RWPE2 (cell line): ENCODE data around the gene SLC41A1.

Experiments used
- ATAC-seq: fragments of 200-7000 bp; cut with Tn5 transposase; 3 replicates; pipeline ENCODE4 v1.9.1; 2021; ENCODE audit warnings: low read depth
- DNase-seq: peaks from one replicate; pipeline ENCODE4 v3.0.0-alpha.2; 2020; ENCODE audit warnings: low spot score
- H3K27ac ChIP-seq: fragments of 450-650 bp; 2 replicates; pipeline ENCODE4 v1.5.1; 2017; ENCODE audit warnings: mild to moderate bottlenecking; ENCODE audit not compliant: poor library complexity, severe bottlenecking
- H3K27me3 ChIP-seq: fragments of 250-450 bp; sonication (Bioruptor Pico); 2 replicates; pipeline ENCODE4 v1.5.1; 2021; ENCODE audit warnings: mild to moderate bottlenecking, moderate library complexity; ENCODE audit not compliant: insufficient read depth, poor library complexity, severe bottlenecking
- H3K36me3 ChIP-seq: fragments of 250-450 bp; sonication (Bioruptor Pico); 2 replicates; pipeline ENCODE4 v1.5.1; 2020; ENCODE audit warnings: low read depth, mild to moderate bottlenecking, moderate library complexity
- H3K4me1 ChIP-seq: fragments of 250-450 bp; sonication (Bioruptor Pico); 2 replicates; pipeline ENCODE4 v1.5.1; 2021; ENCODE audit warnings: mild to moderate bottlenecking, moderate library complexity; ENCODE audit not compliant: insufficient read depth, poor library complexity, severe bottlenecking
- H3K4me3 ChIP-seq: fragments of 250-450 bp; sonication (Bioruptor Pico); 2 replicates; pipeline ENCODE4 v1.5.1; 2021; ENCODE audit warnings: mild to moderate bottlenecking, moderate library complexity; ENCODE audit not compliant: severe bottlenecking
- H3K9me3 ChIP-seq: fragments of 250-450 bp; sonication (Bioruptor Pico); 2 replicates; pipeline ENCODE4 v1.5.1; 2021; ENCODE audit warnings: mild to moderate bottlenecking, moderate library complexity; ENCODE audit not compliant: severe bottlenecking
- CTCF ChIP-seq: fragments of 450-650 bp; IDR thresholded peaks from one replicate; pipeline ENCODE4 v1.5.1; 2017; ENCODE audit warnings: mild to moderate bottlenecking, moderate library complexity; ENCODE audit not compliant: poor library complexity, severe bottlenecking

SLC41A1 gene

GRCh38 chr1:205822397-205822796 lies 9.4 kb upstream of the SLC41A1 start:
- Histone ChIP-seq H3K36me3 (no peaks in the 10 kb centered on the region), H3K27ac (no peak overlapping the region), H3K27me3 (no peaks in the 10 kb centered on the region), H3K9me3 (no peaks in the 10 kb centered on the region), H3K4me1 (no peaks in the 10 kb centered on the region), H3K4me3 (no peak overlapping the region)
- TF ChIP-seq CTCF: no peak
- DNase-seq (no peak), ATAC-seq (no peak)

- no peak overlapping the region for H3K4me3 ChIP-seq
- H3K4me1 ChIP-seq: peaks cover 5% of the 10 kb centered on the region
- no peak overlapping the region for H3K27ac ChIP-seq
- no peaks in the 10 kb centered on the region for H3K27me3 ChIP-seq
- no peaks in the 10 kb centered on the region for H3K36me3 ChIP-seq
- ATAC-seq: no peak
- no peak for TF ChIP-seq CTCF
- no peaks in the 10 kb centered on the region for H3K9me3 ChIP-seq
- DNase-seq: no peak
Measured at GRCh38 chr1:205817988-205818387, 5.0 kb upstream of the SLC41A1 start.

- no peaks in the 10 kb centered on the region for H3K27me3 ChIP-seq
- H3K36me3 ChIP-seq: no peaks in the 10 kb centered on the region
- H3K9me3 ChIP-seq: no peaks in the 10 kb centered on the region
- DNase-seq: no peak
- peaks cover 5% of the 10 kb centered on the region for H3K4me1 ChIP-seq
- H3K27ac ChIP-seq: no peak overlapping the region
- TF ChIP-seq CTCF: no peak
- no peak for ATAC-seq
- H3K4me3 ChIP-seq: no peak overlapping the region
Measured at GRCh38 chr1:205817364-205817763, 4.4 kb upstream of the SLC41A1 start.

GRCh38 chr1:205813755-205814058 lies 709 bp upstream of the SLC41A1 start:
- Histone ChIP-seq H3K4me3 (peak overlapping the region; percentile 64), H3K36me3 (peaks cover 8% of the 10 kb centered on the region), H3K27ac (peak overlapping the region; percentile 35), H3K9me3 (no peaks in the 10 kb centered on the region), H3K4me1 (peaks cover 7% of the 10 kb centered on the region), H3K27me3 (no peaks in the 10 kb centered on the region)
- DNase-seq: no peak
- peak; percentile 61 for ATAC-seq
- no peak for TF ChIP-seq CTCF

GRCh38 chr1:205812271-205812877 lies 624 bp downstream of the SLC41A1 start:
- H3K27me3 ChIP-seq: no peaks in the 10 kb centered on the region
- ATAC-seq: peak; percentile 22
- peak overlapping the region; percentile 64 for H3K4me3 ChIP-seq
- no peak for TF ChIP-seq CTCF
- H3K36me3 ChIP-seq: peaks cover 8% of the 10 kb centered on the region
- no peak for DNase-seq
- H3K9me3 ChIP-seq: no peaks in the 10 kb centered on the region
- peak overlapping the region; percentile 35 for H3K27ac ChIP-seq
- H3K4me1 ChIP-seq: peaks cover 7% of the 10 kb centered on the region
